Measurements from ENCODE around the gene AIFM1. TPM values are rescaled to one million over a fixed set of nuclear protein-coding genes. Genes with fewer than 3 reads are reported as not detected.
A peak's percentile ranks its signal among the peaks of the same experiment; 100 is the strongest.
"Not testable (repeated sequence)": the region's sequence is repeated elsewhere in the genome, so short reads cannot be mapped to it uniquely, and the experiment has no call there.

AIFM1 gene
- total RNA-seq, 1 experiment from 2014 or later = 37.8 TPM

- no peak for DNase-seq (ENCODE audit: low spot score)
Observed at GRCh38 chrX:130119312-130119898, 46.2 kb downstream of the AIFM1 start.

- peak; percentile 76 for DNase-seq (ENCODE audit: low spot score)
Observed at GRCh38 chrX:130118441-130119311, 47.0 kb downstream of the AIFM1 start.

DNA sequence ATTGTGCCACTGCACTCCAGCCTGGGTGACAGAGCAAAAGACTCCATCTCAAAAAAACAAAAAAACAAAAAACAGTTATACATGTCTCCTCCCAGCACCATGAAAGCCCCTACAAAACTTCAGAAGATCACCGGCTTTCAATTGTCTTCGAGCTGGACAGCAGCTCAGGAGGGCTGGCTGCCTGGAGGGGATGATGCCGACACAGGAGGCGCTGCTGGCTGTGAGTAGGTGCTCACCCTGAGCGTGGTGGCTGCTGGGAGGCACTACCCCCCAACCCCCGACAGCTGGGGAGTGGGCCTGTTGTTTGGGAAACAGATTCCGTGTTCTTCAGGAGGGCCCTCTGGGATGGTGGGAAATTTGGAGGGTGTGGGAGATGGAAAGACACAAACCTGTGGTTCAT is 48.5 kb downstream of the AIFM1 start:
- DNase-seq (ENCODE audit: low spot score) = no peak

DNA sequence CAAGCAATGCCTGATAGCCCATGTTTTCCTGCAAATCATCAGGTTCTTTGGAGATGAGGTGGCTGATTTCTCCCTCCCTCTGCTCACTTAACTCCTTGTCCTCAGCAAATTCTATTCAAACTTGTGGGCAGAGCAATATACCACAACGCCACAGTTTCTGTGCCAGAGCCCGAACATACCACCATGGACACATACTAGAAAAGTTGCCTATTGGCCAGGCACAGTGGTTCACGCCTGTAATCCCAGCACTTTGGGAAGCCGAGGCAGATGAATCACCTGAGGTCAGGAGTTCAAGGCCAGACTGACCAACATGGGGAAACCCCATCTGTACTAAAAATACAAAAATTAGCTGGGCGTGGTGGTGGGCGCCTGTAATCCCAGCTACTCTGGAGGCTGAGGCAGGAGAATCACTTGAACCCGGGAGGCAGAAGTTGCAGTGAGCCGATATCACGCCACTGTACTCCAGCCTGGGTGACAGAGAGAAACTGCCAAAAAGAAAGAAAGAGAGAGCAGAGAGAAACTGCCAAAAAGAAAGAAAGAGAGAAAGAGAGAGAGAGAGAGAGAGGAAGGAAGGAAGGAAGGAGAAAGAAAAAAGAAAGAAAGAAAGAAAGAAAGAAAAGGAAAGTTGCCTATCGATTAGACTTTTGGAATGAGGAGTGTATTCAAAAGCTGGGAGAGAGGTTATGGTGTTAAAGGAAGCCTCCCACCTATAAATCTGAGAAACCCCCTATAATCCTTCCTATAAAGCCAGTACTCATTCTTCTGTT is 50.3 kb downstream of the AIFM1 start:
- not testable (repeated sequence) for DNase-seq (ENCODE audit: low spot score)

DNA sequence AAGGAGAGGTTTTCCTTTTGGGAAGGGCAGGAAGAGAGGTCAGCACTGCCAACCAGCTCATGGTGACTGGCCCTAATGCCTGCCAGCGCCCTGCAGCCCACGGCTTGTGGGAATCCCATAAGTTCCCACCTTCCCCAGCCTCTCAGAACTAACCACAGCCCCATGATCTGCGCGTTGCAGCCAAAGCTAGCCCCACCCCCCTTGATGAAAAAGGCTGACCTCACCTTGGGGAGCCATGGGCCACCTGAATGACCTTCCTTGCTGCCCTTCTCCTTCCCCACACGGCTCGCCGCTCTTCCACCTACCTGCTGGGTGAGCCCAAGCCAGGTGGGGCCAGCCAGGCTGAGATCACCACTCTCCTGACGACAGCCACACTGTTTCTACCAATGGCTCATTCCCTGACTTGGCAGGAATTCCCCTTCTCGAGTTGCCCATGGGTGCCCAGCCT is 51.5 kb downstream of the AIFM1 start:
- no peak for DNase-seq (ENCODE audit: low spot score)

DNA sequence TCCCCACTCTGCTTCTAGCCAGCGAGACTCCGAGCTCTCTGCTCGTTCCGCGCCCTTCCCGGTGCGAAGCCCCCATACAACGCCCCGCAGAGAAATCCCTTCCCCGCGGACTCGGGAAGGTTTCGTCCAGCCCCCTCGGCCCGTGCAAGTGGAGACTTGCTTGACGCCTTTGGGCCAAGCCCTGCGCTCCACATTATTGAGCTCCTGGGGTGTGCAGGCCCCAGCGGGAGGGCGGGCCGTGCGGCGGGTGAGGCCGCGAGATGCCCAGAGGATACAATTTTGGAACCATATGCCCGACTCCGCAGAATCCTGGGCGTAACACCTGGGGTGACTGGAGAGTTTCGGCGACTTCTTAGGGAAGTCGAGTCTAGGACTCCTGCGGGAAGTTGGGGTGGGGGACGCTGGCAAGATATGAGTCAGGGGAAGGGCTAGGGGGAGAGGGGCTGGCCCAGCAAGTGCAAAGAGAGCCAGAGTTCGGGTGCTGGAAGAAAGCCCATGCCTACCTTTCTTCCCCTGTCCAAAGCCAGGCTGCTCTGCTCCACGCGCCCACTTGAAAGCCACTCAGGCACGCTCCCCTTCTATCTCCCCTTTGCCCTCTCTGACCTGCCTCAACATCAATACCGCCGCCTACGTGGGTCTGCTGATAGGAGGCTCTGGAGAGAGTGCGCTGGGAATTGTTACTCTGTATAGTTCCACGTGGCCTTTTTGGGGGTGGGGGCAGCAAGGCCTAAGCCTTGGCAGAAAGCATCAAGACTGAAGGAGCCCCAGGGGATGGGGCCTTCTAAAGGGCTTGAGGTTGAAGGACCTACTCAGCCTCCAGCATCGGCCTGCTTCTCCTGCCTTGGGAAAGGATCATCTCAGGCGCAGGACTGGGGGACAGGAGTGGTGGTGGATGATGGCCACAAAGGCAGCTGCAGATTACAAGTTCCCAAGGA is 54.2 kb downstream of the AIFM1 start:
- no peak for DNase-seq (ENCODE audit: low spot score)

DNA sequence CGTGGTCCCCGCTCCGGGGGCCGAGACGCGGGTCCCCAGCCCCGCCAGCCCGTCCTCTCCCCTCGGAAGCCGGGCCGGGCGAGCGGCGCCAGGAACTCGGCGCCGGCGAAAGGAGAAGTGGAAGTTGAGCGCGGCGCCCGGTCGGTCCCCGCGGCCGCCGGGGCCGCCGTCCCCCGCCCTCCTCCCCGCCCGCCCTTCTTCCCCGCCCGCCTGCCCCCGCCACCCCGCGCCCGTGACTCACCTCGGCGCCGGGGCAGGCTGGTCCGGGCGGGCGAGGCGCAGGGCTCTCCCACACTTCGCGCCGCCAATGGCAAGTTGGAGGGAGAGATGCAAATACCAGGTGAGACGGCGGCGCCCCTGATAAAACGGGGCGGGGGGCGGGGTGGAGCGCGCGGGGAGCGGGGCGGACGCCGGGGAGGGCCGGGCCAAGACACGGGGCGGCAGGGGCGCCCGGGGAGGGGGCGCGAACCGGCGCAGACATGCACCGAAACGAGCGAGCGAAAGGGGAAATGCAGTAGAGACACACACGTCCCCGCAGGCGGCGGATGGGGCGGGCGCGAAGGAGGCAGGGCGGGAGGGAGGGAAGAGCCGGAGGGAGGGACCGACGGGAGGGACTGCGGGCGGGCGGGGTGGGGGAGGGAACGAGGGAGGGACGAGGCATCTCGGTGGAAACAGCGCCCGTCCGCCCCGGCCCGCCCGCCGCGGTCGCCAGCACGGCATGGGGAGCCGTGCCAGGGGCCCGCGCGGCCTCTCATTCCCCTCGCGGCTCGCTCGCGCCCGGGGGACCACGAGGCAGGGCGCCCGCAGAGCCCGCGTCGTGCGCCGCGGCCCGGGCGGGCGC is 55.0 kb downstream of the AIFM1 start, which contains the start of gene ELF4:
TSS of gene ELF4 (minus strand) at position 119 of the 841 bp plus-strand sequence. CDS start 29,167 bp downstream, outside the sequence.
- DNase-seq (ENCODE audit: low spot score) = peak; percentile 44

GRCh38 chrX:130109429-130110378 is 55.9 kb downstream of the AIFM1 start:
- DNase-seq (ENCODE audit: low spot score) = no peak

GRCh38 chrX:130108647-130109428 is 56.8 kb downstream of the AIFM1 start:
- DNase-seq (ENCODE audit: low spot score) = peak; percentile 42

DNA sequence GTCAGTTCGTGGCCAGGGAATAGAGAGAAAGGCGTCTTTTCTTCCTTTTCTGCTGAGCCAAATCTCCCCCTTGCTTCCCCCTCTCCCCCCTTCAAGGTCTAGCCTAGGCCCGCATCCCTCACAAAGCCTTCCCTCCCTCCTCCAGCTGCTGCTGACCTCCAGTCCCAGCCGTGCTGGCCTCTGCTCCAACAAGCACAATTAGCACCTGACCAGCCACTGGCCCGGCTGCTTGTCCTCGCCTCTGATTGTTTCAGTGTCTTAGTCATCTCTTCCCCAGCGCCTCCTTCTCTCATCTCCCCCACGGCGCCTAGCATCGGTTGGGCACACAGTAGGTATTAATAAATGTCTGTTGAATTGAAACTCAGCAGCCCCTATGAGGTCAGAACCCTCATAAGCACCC is 59.6 kb downstream of the AIFM1 start:
- DNase-seq (ENCODE audit: low spot score) = no peak

DNA sequence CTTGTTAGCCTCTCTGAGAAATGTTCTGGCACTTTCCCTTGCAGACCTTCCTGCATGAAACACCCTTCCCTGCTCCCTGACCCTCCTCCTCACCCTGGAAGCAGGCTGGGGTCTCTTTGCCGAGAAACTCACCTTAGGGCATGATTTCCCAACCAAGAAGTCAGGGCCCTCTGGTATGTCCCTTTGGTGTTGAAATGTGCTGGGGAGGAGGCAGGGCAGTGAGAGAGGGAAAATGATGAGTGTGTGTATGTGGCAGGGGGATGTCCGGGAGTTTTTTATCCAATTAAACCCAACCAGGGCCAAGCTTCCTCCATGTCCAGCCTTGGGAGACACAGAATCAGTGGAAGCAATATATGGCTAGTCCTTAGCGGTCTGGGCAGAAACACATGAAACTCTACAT is 60.4 kb downstream of the AIFM1 start:
- no peak for DNase-seq (ENCODE audit: low spot score)

- DNase-seq (ENCODE audit: low spot score) = no peak
Observed at GRCh38 chrX:130103605-130104004, 62.0 kb downstream of the AIFM1 start.

GRCh38 chrX:130100180-130100579 is 65.5 kb downstream of the AIFM1 start:
- DNase-seq (ENCODE audit: low spot score) = no peak

DNA sequence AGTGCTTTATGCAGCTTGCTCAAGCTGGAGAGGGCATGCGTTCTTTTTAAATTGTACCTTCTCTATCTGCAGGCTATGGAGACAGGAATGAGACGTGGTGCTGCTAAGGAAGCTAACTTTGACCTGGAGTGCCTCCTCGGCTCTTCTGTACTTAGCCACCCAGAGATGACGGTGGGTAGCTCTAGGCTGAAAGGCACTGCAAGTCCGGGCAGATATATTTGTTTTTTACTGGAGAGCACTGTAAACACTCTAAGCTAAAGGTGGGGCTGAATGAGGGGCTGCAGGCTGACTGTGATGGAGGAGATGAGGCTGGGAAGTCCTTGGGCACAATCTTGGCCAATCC is 67.5 kb downstream of the AIFM1 start:
- no peak for DNase-seq (ENCODE audit: low spot score)

DNA sequence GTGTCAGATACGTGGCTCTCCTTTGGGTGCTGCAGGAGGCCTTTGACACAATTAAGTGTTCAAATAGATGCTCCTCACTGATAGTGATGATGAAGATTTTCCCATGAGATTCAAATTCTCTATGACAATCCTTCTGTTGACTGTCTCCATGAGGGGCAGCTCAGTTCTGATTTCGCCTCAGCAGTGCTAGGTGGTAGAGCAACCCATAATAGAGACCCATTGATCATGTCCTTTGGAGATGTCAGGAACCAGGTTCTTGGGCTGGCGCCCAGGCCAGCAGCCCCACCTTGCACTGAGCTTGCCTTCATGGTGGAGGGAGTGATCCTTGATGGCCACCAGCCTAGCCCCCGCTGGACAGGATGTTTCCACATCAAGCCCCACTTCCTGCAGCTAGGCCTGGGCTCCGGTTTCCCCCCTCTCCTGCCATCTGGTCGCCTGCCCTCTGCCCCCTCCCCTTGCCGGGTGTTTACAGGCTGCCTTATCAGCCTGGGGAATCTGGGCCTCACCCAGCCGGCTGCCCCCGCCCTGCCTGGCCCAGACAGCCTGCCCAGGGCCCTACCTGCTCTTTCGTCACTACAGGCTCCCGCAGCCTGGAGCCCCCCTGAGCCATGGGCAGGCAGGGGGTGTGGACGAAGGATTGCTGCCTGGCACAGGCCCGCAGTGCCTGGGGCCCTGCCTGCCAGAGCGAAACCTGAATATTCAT is 68.0 kb downstream of the AIFM1 start:
- DNase-seq (ENCODE audit: low spot score) = no peak

DNA sequence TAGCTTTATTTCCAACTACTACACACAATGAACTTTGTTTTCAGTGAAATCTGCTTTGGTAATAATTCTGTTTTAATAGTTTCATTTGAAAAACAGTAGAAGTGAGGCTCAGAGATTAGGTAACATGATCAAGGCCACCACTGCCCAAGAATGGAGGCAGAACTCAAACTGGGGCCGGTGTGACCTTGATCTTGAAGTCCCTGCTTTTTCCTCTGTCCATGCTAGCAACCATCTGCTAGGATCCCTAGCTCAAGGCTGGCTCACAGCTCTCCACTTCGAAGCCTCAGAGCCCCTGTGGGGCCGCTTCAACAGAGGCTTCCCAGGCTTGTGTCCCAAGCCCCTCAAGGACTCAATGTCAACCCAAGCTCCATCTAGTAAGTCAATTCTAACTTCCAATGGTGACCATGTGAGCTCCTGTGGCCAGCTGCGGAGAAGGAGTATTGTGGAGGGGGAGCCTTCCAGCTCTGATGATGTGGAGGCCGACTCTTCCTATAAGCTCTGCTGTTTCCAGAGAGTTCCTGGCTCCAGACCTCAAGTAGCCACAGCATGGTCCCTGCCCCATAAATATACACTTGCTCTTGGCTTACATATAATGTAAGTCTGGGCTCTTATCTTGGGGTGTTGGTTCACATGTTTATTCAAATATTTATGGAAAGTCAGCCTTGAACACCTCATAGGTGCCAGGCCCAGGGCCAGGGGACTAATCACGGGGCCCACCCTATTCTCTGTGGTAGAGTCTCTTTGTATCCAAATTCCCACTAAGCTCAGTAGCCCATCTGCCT is 70.2 kb downstream of the AIFM1 start:
- no peak for DNase-seq (ENCODE audit: low spot score)

- DNase-seq (ENCODE audit: low spot score) = no peak
Observed at GRCh38 chrX:130094696-130095095, 70.9 kb downstream of the AIFM1 start.
